ENCODE results near the gene RELL2.

- TF ChIP-seq, protein P1, sequence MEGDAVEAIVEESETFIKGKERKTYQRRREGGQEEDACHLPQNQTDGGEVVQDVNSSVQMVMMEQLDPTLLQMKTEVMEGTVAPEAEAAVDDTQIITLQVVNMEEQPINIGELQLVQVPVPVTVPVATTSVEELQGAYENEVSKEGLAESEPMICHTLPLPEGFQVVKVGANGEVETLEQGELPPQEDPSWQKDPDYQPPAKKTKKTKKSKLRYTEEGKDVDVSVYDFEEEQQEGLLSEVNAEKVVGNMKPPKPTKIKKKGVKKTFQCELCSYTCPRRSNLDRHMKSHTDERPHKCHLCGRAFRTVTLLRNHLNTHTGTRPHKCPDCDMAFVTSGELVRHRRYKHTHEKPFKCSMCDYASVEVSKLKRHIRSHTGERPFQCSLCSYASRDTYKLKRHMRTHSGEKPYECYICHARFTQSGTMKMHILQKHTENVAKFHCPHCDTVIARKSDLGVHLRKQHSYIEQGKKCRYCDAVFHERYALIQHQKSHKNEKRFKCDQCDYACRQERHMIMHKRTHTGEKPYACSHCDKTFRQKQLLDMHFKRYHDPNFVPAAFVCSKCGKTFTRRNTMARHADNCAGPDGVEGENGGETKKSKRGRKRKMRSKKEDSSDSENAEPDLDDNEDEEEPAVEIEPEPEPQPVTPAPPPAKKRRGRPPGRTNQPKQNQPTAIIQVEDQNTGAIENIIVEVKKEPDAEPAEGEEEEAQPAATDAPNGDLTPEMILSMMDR (IDR thresholded peaks at IDR 0.05): no peak
- no peak for TF ChIP-seq POLR2A (IDR thresholded peaks at IDR 0.05)
Observed at GRCh38 chr5:141623186-141623585, 13.6 kb upstream of the RELL2 start.

All from prostate gland (tissue), 2 donors.